Measurements from ENCODE around the gene BCL2L14.

Gene BCL2L14

GRCh38 chr12:12070674-12071656 lies at the start of gene BCL2L14:
TSS of gene BCL2L14 (plus strand) at chr12:12070939. CDS start at chr12:12079306, 8,367 bp downstream.
- no peak for DNase-seq

GRCh38 chr12:12022306-12022936 lies 48.3 kb upstream of the BCL2L14 start:
- no peak for DNase-seq

- no peak for DNase-seq
Observed at GRCh38 chr12:12023456-12023855, 47.3 kb upstream of the BCL2L14 start.

GRCh38 chr12:12024911-12025682 lies 45.6 kb upstream of the BCL2L14 start:
- DNase-seq, result no peak

- no peak for DNase-seq
Observed at GRCh38 chr12:12025799-12026386, 44.8 kb upstream of the BCL2L14 start.

- DNase-seq, result no peak
Observed at GRCh38 chr12:12028668-12029402, 41.9 kb upstream of the BCL2L14 start.

- no peak for DNase-seq
Observed at GRCh38 chr12:12029653-12030052, 41.1 kb upstream of the BCL2L14 start.

GRCh38 chr12:12032260-12032791 lies 38.4 kb upstream of the BCL2L14 start:
- DNase-seq, result no peak

- DNase-seq, result peak; percentile 39
Observed at GRCh38 chr12:12032851-12033797, 37.6 kb upstream of the BCL2L14 start.

- no peak for DNase-seq
Observed at GRCh38 chr12:12033824-12034223, 36.9 kb upstream of the BCL2L14 start.

GRCh38 chr12:12034344-12034743 lies 36.4 kb upstream of the BCL2L14 start:
- no peak for DNase-seq

GRCh38 chr12:12035229-12035628 lies 35.5 kb upstream of the BCL2L14 start:
- no peak for DNase-seq

GRCh38 chr12:12036901-12037300 lies 33.8 kb upstream of the BCL2L14 start:
- DNase-seq, result no peak

- DNase-seq, result no peak
Observed at GRCh38 chr12:12039897-12040296, 30.8 kb upstream of the BCL2L14 start.

GRCh38 chr12:12046401-12046800 lies 24.3 kb upstream of the BCL2L14 start:
- DNase-seq, result no peak

- no peak for DNase-seq
Observed at GRCh38 chr12:12047682-12048081, 23.1 kb upstream of the BCL2L14 start.

- DNase-seq, result no peak
Observed at GRCh38 chr12:12048266-12048665, 22.5 kb upstream of the BCL2L14 start.

GRCh38 chr12:12048714-12049113 lies 22.0 kb upstream of the BCL2L14 start:
- DNase-seq, result no peak

GRCh38 chr12:12051668-12052067 lies 19.1 kb upstream of the BCL2L14 start:
- DNase-seq, result no peak

- DNase-seq, result no peak
Observed at GRCh38 chr12:12054993-12055392, 15.7 kb upstream of the BCL2L14 start.

- DNase-seq, result no peak
Observed at GRCh38 chr12:12056951-12057350, 13.8 kb upstream of the BCL2L14 start.
